OCI-LY7 (cell line): ENCODE results near the gene SLC35A3.

Experiments
- EZH2phosphoT487 ChIP-seq: fragments of 200-600 bp; sonication (generic); IDR thresholded peaks from 2 replicates; pipeline ENCODE4 v1.6.1; 2018; ENCODE audit warnings: low read depth, borderline replicate concordance, mild to moderate bottlenecking, mixed run types, antibody characterized with exemption, low read length, moderate library complexity, mixed read lengths
- TF ChIP-seq, protein P1 (sequence below): fragments of 200-600 bp; sonication (generic); conservative IDR thresholded peaks from 2 replicates; pipeline ENCODE4 v1.5.1; 2014; ENCODE audit warnings: mild to moderate bottlenecking, antibody characterized with exemption, low read length, moderate library complexity, mixed read lengths

DNA sequence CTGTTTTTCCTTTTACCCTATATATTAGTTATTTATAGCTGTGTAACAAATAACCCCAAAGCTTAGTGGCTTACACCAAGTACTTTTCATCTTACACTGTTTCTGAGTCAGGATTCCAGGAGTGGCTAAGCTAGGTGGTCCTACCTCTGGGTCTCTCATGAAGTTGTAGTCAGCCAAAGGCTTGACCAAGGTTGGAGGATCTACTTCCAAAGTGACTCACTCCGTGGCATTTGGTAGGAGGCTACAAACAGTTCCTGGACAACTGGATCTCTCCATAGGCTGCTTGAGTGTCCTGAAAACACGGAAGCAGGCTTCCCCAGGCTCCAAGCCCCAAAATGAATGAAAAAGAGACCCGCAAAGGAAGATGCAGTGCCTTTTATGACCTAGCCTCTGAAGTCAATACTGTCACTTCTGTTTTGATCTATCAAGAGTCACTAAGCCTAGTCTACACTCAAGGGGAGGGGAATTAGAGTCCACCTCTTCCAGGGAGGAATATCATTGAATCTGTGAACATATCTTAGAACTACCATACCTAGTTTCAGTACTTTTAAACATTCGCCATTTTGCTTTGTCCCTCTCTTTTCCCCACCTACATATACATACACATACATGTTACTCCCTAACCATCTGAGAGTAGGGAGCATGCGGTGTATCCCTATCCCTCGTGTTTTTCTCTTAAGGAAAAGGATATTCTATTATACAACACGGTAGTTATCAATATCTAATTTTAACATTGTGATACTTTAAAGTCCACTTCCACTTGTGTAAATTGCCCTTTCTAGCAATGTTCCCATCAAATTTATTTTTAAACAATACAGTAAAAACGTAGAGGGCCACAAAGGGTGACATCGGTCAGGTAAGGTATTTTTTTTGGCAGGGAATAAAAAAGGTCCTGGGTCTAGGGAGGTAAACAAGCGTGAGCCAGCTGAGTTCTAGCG lies 67.2 kb downstream of the SLC35A3 start:
- TF ChIP-seq, protein P1, sequence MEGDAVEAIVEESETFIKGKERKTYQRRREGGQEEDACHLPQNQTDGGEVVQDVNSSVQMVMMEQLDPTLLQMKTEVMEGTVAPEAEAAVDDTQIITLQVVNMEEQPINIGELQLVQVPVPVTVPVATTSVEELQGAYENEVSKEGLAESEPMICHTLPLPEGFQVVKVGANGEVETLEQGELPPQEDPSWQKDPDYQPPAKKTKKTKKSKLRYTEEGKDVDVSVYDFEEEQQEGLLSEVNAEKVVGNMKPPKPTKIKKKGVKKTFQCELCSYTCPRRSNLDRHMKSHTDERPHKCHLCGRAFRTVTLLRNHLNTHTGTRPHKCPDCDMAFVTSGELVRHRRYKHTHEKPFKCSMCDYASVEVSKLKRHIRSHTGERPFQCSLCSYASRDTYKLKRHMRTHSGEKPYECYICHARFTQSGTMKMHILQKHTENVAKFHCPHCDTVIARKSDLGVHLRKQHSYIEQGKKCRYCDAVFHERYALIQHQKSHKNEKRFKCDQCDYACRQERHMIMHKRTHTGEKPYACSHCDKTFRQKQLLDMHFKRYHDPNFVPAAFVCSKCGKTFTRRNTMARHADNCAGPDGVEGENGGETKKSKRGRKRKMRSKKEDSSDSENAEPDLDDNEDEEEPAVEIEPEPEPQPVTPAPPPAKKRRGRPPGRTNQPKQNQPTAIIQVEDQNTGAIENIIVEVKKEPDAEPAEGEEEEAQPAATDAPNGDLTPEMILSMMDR, result no peak
- no peak for TF ChIP-seq EZH2phosphoT487
